Measurements from ENCODE around the gene ADH1A.

DNA sequence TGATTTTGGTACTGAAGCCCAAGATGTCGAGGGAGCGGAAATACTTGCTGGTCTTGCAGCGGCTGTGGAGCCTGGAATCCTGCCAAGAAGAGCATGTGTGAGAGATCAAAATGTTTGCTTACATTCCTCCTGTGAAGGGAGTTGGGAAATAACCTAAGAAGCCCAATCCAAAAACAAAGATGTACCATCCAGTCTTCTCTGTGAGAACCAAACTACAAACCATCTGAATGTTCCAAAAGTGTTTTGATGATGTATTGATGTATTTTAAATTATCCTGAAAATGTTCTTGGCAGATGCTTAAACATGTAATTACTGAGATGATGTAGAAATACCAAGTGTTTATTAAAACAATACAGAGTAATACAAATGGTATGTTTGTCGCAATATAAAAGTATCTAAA is 10.1 kb upstream of the ADH1A start:
- TF ChIP-seq GATA2 (IDR thresholded peaks at IDR 0.05; ENCODE audit: low read depth, low read length), result no peak
- no peak for TF ChIP-seq GATA3 (IDR thresholded peaks at IDR 0.05; ENCODE audit: low read depth, low read length)
